HepG2 (cell line): ENCODE results near the gene CDR2L. TPM values are rescaled to one million over a fixed set of nuclear protein-coding genes. Genes with fewer than 3 reads are reported as not detected.
A peak's percentile ranks its signal among the peaks of the same experiment; 100 is the strongest.

ENCODE experiments used
- CHD4 ChIP-seq: fragments of 200-600 bp; sonication (generic); IDR thresholded peaks from 2 replicates; pipeline ENCODE4 v1.7.0; 2017; ENCODE audit warnings: mild to moderate bottlenecking, low read length, borderline replicate concordance
- HNF4A ChIP-seq: sonication (generic); formaldehyde crosslinking; IDR thresholded peaks from 2 replicates; pipeline ENCODE4 v1.4.0; 2020; ENCODE audit warnings: missing genetic modification reagents
- HOXA5 ChIP-seq: sonication (generic); formaldehyde crosslinking; IDR thresholded peaks from 2 replicates; pipeline ENCODE4 v1.4.0; 2020; ENCODE audit warnings: missing genetic modification reagents
- POLR2A ChIP-seq, 2 experiments: IDR thresholded peaks; 2 replicates each; pipeline ENCODE4 v1.6.1; 2011; ENCODE audit warnings: low read depth in 2 of 2, low read length in 2 of 2, mild to moderate bottlenecking in 1 of 2, moderate library complexity in 1 of 2; ENCODE audit not compliant: insufficient read depth in 1 of 2
- SIX4 ChIP-seq: sonication (generic); formaldehyde crosslinking; IDR thresholded peaks from 2 replicates; pipeline ENCODE4 v1.4.0; 2020; ENCODE audit warnings: missing genetic modification reagents
- SOX6 ChIP-seq, 2 experiments: fragments of 450-650 bp in 1 of 2; sonication (generic) in 1 of 2; formaldehyde crosslinking in 1 of 2; IDR thresholded peaks; 2 replicates each; pipeline versions ENCODE4 v1.4.0 to v1.6.1; 2017 to 2020; ENCODE audit warnings: antibody characterized with exemption in 1 of 2, mild to moderate bottlenecking in 1 of 2, missing genetic modification reagents in 1 of 2
- SRSF9 ChIP-seq: fragments of 200-400 bp; formaldehyde crosslinking; IDR thresholded peaks from 2 replicates; pipeline ENCODE4 v1.6.1; 2018; ENCODE audit warnings: borderline replicate concordance, mild to moderate bottlenecking, low read depth, low read length; ENCODE audit not compliant: insufficient read depth, poor library complexity, severe bottlenecking
- SUZ12 ChIP-seq: fragments of 150-350 bp; IDR thresholded peaks from 2 replicates; pipeline ENCODE4 v1.6.1; 2014; ENCODE audit warnings: low read depth, low read length
- ZNF224 ChIP-seq: sonication (generic); formaldehyde crosslinking; IDR thresholded peaks from 2 replicates; pipeline ENCODE4 v1.5.0; 2020; ENCODE audit warnings: mild to moderate bottlenecking, missing genetic modification reagents
- ZNF335 ChIP-seq: sonication (generic); formaldehyde crosslinking; IDR thresholded peaks from 2 replicates; pipeline ENCODE4 v1.4.0; 2020; ENCODE audit warnings: missing genetic modification reagents
- ZNF430 ChIP-seq: sonication (generic); formaldehyde crosslinking; IDR thresholded peaks from 2 replicates; pipeline ENCODE4 v1.9.0; 2021; ENCODE audit warnings: mild to moderate bottlenecking, missing genetic modification reagents
- ZNF674 ChIP-seq: sonication (generic); formaldehyde crosslinking; IDR thresholded peaks from 2 replicates; pipeline ENCODE4 v1.5.0; 2020; ENCODE audit warnings: low read depth, mild to moderate bottlenecking, missing genetic modification reagents
- polyA plus RNA-seq, 8 experiments: library from polyadenylated mRNA; depleted of rRNA in 3 of 8; stranded (reverse) in 7 of 8; unstranded in 1 of 8; fragments of >200 nt; fragmentation: Illumina TruSeq in 4 of 8; extraction: Trizol in 4 of 8; gene quantifications; 2 replicates each; pipeline versions ENCODE4 v1.2.1 to v1.2.3, GENCODE V29; 2011 to 2016; ENCODE audit warnings: low read depth in 4 of 8, missing spikeins in 1 of 8, mixed read lengths in 1 of 8; ENCODE audit not compliant: insufficient read depth in 1 of 8
- total RNA-seq, 5 experiments: library from RNA; depleted of rRNA; stranded (reverse); fragments of >200 nt; fragmentation: Illumina TruSeq; extraction: Trizol; gene quantifications; 2 replicates each; pipeline ENCODE4 v1.2.3, GENCODE V29; 2016; ENCODE audit warnings: low read depth in 1 of 5
- TF ChIP-seq, protein P1 (sequence below): sonication (generic); formaldehyde crosslinking; IDR thresholded peaks from 2 replicates; pipeline ENCODE4 v1.4.0; 2020; ENCODE audit warnings: missing genetic modification reagents
- TF ChIP-seq, protein P2 (sequence below): sonication (generic); formaldehyde crosslinking; IDR thresholded peaks from 2 replicates; pipeline ENCODE4 v1.8.0; 2022; ENCODE audit warnings: missing genetic modification reagents, low read depth, mild to moderate bottlenecking, borderline replicate concordance
- TF ChIP-seq, protein P3 (sequence below): IDR thresholded peaks from 2 replicates; pipeline ENCODE4 v1.6.1; 2016; ENCODE audit warnings: low read depth, missing genetic modification reagents, missing compliant biosample characterization
- TF ChIP-seq, protein P4 (sequence below): sonication (generic); formaldehyde crosslinking; IDR thresholded peaks from 2 replicates; pipeline ENCODE4 v1.8.0; 2022; ENCODE audit warnings: missing genetic modification reagents, mild to moderate bottlenecking, inconsistent platforms, borderline replicate concordance

CDR2L gene
- total and polyA plus RNA-seq, 2 of the 13 experiments (the other 11 are each of a cell fraction or from before 2014, with no cell fraction given): 1.9 to 2.1 TPM

DNA sequence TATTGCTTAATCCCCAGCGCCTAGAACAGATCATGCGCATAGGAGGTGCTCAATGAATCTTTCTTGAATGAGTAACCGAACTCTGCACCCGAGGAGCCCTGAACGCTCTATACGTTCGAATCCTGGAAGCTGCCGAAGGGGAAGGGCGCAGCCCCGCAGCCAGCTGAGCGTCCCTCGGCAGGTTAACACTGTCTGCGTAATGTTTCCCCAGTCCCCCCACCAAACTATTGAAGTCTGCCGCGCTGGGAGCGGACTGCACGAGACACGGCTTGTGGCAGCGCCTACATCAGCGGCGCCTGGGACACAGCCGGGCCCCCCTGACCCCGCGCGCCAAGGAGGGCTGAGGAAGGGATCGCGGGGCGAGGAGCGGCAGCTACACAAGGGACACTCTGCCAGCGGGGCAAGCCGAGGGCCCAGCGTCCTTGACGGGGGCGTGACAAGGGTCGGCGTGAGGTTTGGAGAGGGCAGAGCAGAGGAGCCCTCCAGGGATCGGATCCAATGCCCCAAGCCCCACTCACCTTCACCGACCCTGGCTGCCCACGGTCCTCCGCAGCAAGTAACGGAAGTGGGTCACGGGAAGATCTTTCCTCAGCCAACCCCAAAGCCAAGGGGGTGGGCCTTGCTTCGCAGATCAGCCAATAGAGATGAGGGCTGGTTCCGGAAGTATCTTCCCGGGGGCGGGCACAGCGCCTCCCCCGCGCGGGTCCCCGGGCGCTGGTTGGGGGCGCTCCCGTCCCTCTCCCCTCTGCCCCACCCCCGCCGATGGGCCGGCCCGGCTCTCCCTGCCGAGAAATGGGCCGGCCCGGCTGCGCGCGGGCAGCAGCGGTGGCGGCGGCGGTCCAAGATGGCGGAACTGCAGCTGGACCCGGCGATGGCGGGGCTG lies 59.2 kb downstream of the CDR2L start, which contains the start of the genes ATP5PD and KCTD2 (continued):
- peak; percentile 88; the same call in 1 of the 2 replicates for TF ChIP-seq ZNF674 (CRISPR knock-in tag)
- no peak for TF ChIP-seq ZNF430 (CRISPR knock-in tag)
- TF ChIP-seq, protein P1, sequence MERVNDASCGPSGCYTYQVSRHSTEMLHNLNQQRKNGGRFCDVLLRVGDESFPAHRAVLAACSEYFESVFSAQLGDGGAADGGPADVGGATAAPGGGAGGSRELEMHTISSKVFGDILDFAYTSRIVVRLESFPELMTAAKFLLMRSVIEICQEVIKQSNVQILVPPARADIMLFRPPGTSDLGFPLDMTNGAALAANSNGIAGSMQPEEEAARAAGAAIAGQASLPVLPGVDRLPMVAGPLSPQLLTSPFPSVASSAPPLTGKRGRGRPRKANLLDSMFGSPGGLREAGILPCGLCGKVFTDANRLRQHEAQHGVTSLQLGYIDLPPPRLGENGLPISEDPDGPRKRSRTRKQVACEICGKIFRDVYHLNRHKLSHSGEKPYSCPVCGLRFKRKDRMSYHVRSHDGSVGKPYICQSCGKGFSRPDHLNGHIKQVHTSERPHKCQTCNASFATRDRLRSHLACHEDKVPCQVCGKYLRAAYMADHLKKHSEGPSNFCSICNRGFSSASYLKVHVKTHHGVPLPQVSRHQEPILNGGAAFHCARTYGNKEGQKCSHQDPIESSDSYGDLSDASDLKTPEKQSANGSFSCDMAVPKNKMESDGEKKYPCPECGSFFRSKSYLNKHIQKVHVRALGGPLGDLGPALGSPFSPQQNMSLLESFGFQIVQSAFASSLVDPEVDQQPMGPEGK: peak; percentile 99
- TF ChIP-seq, protein P2, sequence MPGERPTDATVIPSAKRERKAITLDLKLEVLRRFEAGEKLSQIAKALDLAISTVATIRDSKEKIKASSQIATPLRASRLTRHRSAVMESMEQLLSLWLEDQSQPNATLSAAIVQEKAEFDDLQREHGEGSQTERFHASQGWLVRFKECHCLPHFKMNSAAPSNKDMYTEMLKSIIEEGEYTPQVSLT (CRISPR knock-in tag): no peak
- peak; percentile 48; the same call in 1 of the 2 replicates for TF ChIP-seq ZNF335
- TF ChIP-seq ZNF224 (CRISPR knock-in tag): peak; percentile 90; the same call in 1 of the 2 replicates
- TF ChIP-seq CHD4: peak; percentile 36; the same call in 1 of the 2 replicates
- TF ChIP-seq SRSF9: no peak
- TF ChIP-seq, protein P3, sequence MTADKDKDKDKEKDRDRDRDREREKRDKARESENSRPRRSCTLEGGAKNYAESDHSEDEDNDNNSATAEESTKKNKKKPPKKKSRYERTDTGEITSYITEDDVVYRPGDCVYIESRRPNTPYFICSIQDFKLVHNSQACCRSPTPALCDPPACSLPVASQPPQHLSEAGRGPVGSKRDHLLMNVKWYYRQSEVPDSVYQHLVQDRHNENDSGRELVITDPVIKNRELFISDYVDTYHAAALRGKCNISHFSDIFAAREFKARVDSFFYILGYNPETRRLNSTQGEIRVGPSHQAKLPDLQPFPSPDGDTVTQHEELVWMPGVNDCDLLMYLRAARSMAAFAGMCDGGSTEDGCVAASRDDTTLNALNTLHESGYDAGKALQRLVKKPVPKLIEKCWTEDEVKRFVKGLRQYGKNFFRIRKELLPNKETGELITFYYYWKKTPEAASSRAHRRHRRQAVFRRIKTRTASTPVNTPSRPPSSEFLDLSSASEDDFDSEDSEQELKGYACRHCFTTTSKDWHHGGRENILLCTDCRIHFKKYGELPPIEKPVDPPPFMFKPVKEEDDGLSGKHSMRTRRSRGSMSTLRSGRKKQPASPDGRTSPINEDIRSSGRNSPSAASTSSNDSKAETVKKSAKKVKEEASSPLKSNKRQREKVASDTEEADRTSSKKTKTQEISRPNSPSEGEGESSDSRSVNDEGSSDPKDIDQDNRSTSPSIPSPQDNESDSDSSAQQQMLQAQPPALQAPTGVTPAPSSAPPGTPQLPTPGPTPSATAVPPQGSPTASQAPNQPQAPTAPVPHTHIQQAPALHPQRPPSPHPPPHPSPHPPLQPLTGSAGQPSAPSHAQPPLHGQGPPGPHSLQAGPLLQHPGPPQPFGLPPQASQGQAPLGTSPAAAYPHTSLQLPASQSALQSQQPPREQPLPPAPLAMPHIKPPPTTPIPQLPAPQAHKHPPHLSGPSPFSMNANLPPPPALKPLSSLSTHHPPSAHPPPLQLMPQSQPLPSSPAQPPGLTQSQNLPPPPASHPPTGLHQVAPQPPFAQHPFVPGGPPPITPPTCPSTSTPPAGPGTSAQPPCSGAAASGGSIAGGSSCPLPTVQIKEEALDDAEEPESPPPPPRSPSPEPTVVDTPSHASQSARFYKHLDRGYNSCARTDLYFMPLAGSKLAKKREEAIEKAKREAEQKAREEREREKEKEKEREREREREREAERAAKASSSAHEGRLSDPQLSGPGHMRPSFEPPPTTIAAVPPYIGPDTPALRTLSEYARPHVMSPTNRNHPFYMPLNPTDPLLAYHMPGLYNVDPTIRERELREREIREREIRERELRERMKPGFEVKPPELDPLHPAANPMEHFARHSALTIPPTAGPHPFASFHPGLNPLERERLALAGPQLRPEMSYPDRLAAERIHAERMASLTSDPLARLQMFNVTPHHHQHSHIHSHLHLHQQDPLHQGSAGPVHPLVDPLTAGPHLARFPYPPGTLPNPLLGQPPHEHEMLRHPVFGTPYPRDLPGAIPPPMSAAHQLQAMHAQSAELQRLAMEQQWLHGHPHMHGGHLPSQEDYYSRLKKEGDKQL (CRISPR knock-in tag): no peak
- TF ChIP-seq SUZ12: no peak
- peak; percentile 98 to 99 for TF ChIP-seq POLR2A (IDR thresholded peaks at IDR 0.05; ENCODE audit: insufficient read depth in 1 of 2, low read depth in 2 of 2, low read length in 2 of 2)
- peak; percentile 18; the same call in 1 of the 2 replicates for TF ChIP-seq SIX4 (CRISPR knock-in tag)
- TF ChIP-seq SOX6 (IDR thresholded peaks at IDR 0.05): no peak
- TF ChIP-seq SOX6 (CRISPR knock-in tag; IDR thresholded peaks at IDR 0.05): peak; percentile 67
- peak; percentile 43; the same call in 1 of the 2 replicates for TF ChIP-seq HNF4A (CRISPR knock-in tag)
- TF ChIP-seq, protein P4, sequence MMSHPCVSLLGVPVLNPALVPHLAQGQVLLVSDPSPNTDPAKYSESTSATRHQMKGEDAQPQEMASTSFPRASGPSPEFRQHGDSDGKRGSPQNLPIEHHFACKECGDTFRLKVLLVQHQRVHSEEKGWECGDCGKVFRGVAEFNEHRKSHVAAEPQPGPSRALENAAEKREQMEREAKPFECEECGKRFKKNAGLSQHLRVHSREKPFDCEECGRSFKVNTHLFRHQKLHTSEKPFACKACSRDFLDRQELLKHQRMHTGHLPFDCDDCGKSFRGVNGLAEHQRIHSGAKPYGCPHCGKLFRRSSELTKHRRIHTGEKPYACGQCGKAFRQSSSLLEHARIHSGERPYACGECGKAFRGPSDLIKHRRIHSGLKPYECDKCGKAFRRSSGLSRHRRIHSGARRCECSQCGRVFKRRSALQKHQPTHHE (CRISPR knock-in tag): peak; percentile 97; the same call in 1 of the 2 replicates
- 0 out of 2 replicates have a peak, but pooled peaks have one; percentile 43 for TF ChIP-seq HOXA5
